HG03571 (cell line): ENCODE measurements around the gene PPP2R2C.

Experiments
- ATAC-seq: cut with Tn5 transposase; IDR thresholded peaks from one replicate; pipeline ENCODE4 v1.9.1; 2021; ENCODE audit not compliant: unreplicated experiment

The PPP2R2C gene

DNA sequence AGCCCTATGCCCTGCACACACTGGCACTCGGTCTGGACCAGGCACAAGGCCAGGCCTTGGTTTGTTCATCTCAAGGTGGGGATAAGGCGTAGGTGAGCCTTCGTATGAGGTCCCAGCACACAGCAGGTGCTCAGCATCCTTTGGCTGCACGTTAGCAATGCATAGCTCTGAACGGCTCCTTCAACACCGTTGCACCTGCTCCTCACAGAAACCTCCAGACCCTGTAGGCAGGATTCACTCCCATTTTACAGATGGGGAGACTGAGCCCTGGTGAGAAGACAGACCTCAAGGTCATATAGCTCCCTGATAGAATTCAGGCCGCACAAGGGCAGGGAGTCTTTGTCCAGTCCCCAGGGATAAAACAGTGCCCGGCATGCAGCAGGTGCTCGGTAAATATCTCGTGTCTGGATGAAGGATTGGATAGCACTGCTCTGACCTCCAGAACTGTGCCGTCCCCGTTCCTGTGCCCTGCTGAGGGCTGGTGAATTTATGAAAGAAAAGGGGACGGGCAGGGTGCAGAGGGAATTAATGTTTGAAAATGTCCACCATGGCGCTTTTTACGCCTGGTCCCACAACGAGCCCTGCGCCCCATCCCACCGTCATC is 2.4 kb downstream of the PPP2R2C start:
- no peak for ATAC-seq

DNA sequence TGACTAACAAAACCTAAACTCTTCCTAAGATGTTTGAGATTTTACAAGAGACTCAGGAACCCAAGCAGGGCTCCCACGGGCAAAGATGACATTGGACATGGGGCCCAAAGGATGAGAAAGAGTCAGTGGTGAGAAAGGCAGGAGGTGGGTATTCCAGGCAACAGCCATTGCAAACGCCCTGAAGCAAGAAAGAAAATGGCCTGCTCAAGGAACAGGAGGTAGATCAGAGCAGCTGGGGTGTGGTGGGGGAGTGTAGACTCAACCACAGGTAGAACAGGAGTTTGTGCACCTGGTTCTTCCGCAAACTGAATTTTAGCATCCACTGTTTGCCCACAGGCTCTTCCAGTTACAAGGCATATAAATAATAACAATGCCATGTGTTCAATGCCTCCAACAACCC is 3.3 kb downstream of the PPP2R2C start:
- ATAC-seq = no peak

DNA sequence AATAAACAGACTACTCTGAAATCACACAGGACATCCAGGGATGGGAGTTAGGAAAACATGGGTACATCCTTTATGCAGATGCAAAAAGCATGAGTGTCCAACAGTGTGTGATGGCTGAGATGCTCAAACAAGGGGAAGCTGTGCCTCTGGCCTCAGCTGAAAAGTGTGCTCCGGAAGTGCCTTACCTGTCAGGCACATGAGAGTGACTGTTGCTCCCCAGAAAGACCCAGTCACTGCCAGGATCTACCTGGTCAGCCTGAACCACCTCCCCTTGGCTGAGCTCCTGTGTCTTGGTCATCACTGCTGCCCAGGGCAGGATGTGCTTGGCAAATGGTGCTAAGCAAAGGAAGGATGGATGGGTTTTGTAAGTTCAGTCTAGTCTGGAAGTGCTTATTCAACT is 4.0 kb downstream of the PPP2R2C start:
- ATAC-seq = no peak

DNA sequence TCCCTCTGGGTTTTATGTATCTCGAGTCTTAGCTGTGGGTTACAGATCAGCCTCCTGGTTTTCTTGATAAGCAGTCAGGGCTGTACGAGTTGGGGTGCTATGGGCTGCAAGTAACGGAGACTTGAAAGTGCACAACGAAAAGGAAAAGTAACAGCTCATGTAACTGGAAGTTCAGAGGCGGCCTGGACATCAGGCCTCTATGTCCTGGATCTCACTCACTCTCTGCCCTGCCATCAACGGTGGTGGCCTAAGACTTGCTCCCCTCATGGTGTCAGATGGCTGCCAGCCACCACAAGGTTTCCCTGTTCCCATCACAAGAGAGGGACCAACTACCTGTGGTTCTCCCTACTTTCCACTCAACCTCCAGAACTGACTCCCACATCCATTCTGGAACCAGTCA is 4.8 kb downstream of the PPP2R2C start:
- no peak for ATAC-seq

DNA sequence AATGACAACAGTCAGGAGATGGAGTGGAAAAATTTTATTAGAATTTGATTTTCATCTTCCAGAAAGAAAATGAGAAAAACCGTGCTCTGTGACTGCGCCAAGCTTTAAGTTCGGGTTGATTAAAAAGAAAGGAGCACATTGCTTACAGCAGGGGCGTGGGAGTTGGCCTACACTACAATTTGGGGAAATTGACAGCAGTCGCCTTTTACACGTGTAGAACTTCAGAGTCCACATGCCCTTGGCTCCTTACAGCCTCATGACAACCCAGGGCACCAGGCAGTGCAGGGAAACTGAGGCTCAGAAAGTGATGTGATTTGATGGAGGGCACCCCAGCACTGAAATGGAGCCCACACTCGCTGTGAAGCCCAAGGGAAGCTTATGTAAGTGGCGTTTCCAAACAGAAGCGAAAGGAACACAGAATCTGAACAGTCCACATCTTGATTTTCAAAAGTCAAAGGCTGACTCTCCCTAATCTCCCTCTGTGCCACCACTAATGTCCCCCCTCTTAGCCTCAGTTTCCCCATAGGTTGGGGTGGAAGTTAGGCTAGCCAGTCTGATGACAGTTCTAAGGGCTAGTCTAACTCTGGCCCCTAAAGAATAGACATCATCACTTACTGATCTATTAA is 5.5 kb downstream of the PPP2R2C start:
- no peak for ATAC-seq

DNA sequence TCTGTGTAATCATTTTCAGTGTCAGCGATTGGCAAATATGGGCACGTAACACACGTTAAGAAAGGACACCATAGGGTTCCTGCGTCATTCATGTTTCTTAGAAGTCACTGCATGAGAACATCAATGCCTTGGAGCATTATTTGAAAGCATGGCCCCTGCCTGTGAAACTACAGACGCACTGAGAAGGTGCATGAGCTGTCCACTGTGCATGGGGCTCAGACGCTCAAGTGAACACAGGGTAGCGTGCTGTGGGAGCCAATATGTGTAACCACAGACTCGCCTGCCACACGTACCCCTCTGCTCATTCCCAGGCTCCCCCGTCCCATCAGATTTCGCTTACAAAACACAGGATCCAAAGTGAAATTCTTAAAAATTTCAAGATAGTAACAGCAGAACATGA is 6.5 kb downstream of the PPP2R2C start:
- no peak for ATAC-seq

DNA sequence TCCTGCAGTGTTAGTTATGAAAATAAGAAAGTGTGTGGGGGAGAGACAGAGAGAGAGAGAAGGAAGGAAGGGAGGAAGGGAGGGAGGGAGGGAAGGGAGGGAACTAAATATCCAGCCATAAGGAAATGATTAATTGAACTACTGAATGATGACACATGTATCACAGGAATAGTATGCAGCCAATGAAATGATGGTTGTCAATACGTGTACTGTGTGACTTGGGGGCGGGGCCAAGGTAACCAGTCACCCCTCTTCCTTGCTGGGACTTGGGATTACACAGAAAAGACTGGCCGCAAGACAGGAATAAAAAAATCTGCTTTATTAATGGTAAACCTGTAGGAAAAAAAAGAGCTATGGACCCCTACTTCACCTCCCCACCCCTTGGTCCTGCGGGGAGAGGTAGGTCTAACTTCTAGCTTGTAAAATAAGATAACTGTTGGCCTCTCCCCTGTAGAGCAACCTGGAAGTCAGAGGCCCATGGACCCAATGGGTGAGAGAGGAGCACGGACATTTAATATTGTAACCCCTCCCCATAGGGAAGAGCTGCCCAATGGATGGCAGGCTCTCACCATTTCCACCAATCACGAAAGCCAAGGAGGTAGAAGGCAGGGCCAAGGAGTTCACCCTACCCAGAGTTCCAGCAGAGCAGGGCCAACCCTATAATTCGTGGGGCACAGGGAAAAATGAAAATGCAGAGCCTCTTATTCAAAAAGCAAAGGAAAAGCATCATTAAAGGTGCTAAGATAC is 7.4 kb downstream of the PPP2R2C start:
- ATAC-seq = no peak

DNA sequence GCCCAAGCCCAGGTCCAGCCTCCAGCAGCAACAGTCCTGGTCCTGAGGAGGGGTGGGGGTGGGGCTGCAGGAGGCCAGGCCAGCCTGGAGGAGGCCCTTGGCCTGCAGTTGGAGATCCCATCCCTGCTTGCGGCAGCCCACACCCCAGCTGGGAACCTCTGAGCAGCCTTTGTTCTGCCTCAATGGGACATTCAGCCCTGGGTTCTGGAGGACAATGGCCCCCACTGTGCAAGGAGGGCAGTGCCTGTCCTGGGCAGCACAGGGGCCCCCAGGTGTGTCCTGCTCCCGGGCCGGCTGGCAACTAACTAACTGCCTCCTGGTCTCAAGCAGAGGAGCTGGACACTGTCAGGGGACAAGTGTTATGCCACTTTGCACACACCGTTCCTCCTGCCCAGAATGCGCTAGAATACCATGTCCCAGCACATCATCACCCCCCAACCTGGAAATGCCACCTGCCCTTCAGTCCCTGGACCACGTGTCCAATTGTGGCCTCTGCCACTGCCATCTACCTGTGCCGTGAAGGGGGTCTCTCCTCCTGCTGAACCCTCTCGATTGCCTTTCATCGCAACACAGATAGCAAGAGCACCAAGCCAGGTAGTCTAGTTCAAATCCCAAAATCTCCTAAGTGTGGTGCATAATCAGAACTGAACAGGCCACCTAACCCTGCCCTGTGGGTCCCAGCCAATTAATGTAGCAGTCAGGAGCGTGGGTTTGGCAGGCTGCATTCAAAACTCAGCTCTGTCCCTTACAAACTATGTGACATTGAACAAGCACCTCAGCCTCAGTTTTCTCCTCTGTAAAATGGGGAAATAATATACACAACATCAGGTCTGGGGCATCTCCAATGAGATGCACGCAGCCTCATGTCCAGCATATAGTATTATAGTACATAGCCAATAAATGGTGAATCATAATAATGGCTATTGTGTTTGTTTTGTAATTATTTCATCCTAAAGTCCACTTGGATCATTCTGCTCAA is 8.8 kb downstream of the PPP2R2C start:
- ATAC-seq = no peak

DNA sequence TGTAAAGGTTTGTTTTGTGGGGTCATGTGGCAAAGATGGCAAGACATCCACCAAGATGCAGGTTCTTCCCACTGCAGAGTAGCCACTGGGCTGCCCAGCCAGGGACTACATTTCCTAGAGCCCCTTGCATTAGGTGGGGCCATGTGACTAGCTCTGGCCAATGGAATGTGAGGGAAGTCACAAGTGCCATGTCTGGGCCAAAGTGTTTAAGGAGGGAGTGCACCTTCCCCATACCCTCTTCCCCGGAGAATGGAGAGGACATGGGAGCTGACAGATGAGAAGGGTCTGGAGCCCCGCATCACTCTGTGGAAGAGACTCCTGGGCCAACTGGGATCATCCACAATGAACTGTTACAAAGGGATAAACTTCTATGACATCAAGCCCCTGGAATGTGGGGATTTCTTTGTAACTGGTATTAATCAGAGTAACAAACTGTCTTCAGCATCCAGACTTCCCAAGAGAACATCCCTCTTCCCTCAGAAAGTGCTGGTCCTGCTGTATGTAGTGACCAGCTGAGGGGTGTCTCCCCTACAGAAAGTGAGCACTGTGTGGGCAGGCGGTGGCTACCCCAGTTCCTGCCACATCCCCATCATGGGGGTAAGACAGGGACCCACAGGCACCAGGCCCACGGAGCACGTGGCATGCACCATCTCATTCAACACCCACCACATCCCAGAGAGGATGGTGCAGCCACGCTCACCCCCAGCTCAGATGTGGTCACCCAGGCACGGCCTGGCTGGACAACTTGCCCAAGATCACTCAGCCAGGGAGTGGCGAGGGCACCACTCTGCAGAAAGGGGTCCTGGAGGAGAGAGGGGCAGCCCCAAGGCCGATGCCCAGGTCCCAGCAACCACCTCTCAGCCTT is 10.9 kb downstream of the PPP2R2C start:
- ATAC-seq = no peak

DNA sequence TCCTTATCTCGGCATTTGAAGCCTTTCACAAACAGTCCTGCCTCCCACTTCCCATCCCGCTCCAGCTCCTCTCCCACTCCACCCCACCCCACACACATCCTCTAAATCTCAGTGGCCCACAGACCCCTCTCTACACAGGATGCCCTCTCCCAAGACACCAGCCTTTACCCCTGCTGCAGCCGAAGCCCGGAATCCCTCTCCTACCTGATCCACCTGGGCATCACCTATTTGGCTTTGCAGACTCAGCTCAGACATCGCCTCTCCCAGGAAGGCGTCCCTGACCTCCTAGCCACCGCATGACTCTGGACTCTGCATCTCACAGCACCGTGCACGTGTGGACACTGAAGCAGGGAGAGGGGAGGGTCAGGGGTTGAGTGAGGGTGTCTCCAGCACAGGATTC is 11.5 kb downstream of the PPP2R2C start:
- no peak for ATAC-seq

DNA sequence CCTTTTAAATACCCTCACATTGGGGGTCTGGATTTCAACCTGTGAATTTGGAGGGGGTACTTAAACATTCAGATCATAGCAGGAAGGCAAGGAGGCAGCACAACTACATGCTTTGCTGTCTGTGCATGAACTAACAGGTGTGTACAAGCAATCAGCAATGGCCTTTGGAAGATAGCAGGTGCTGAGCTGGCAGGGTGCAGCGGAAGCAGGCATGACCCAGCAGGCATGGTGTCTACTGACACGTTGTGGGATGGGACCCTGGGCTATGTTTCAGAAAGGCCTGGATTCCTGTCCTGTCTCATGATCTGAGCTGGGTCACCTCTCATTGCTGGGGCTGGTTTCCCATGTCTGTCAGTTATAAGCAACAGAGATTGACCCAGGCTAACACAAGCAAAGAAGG is 13.9 kb downstream of the PPP2R2C start:
- no peak for ATAC-seq

DNA sequence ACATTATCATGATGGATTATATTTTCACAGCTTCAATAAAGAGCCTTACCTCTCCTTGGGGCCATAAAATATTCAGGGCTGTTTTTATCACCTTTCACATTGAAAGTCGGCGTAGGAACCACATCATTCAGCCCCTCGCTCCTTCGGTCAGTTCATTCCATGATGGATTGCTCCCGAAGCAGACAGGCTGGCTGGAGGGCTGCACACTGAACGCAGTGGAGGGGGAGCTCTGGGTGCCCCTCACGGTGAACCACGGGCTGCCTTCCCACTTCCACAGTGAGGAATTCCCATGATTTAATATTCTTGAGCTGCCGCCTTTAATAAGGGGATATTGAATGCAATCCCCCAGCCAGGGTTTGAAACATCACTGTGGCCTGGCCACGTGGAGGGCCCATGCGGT is 16.0 kb downstream of the PPP2R2C start:
- no peak for ATAC-seq

DNA sequence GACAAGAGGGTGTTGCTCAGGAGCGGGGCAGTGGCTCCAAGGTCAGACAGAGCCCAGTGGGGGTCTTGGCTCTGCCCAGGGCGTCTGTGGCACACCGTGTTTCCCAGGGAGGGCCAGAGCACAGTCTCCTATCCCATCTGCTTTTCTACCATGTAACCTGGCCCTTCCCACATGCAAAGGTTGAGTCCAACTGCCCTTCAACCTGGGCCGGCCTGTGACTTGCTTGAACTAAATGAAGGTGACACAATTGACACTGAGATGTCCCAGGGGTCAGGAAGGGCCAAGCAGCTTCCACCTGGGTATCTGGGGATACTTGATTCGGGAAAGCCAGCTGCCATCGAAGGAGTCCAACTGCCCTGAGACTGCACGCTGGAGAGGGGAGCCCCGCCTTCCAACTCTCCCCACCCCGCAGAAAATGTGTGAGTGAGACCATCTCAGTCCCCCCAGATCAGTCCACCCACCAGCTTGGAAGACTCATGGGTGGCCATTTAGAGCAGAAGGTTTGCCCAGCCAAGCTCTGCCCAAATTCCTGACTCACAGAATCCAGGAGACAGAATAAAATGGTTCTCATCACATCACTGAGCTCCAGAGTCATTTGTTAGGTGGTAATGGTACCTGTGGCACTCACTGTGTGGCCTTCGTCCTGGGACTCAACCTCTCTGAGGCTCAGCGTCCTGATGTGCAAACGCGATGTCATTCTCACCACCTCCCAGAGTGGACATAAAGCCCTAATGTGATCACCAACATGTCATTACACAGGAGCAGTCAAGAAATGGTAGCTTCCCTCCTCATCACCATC is 18.1 kb downstream of the PPP2R2C start:
- ATAC-seq = no peak

DNA sequence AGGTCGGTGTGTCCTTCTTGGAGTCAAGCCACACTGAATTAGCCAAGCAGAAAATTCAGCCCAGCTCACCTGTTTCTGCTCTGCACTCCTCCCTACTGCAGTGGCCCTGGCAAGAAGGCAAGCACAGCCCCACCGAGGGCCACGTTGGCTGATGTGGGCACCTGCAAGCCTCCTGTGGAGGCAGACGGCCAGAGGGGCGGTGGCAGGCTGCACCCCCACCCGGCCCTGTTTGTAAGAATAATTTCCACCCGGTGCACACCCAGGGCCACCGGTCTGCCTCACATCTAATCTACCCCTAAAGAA is 18.8 kb downstream of the PPP2R2C start:
- ATAC-seq = no peak

DNA sequence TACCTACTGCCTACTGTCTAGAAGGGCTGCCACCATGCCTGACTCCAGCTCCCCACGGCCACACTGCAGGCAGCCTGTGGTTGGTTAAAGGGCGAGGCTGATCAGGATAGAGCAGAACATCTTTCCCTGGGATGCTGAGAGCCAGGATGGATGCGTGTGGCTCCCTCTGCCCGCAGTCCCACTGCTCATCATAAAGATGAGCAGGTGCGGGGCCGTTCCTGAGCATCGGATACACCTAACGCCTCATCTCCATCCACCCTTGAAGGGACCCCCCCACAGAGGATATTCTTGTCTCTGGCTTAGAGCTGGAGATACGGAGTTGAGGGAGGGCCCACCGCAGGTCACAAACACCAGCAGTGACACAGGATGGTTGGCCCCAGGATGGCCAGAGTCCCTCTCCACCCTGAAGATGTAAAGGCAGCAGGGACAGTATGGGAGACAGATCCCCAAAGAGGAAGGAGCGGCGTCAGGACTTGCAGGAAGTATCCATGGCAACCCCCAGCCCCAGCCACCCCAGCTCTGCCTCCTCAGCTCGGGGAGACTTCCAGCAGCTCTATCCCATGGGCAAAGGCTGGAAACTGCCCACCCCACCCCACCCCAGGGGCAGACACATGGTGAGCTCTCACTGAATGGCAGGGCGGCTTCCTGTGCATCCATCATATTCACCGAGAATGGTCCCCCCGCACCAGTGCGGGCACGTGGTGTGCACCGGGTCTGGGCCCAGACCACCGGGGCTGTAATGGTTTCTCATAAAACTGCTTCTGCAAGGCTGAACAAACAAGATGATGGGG is 19.3 kb downstream of the PPP2R2C start:
- ATAC-seq = no peak

DNA sequence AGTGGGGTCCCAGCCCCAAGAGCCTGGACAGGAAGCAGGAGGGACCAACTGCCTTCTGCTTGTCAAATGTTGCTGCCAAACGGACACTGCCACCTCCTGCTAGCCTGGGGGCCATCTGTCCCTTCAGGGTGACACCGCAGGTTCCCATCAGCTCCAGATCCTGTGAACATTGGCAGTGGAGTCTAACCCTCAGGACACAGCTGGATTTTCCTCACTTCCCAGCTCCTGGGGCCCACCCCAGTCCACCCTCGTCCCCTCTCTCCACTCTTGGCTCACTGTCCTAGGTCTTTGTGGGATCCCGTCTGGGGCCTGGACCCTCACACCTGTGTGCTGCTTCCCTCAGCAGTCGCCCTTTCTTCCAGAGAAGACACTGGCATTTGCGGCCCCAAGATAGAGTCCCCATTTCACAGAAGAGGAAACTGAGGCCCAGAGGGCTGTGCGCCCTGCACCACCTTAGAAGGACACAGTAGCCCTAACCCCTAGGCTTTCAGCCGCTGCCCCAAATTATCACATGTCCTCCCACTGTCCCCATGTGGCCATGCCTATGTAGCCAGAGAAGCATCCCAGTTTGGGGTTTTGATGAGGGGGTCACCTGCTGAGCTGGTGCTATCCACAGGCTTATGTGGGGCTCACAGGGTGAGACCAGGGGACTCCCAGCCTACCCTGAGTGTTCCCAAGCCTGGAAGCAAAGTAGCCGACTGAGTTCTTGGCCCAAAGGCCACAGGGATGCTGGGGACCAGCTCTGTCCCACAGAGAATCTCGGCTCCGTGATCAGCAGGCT is 20.1 kb downstream of the PPP2R2C start:
- ATAC-seq = no peak

DNA sequence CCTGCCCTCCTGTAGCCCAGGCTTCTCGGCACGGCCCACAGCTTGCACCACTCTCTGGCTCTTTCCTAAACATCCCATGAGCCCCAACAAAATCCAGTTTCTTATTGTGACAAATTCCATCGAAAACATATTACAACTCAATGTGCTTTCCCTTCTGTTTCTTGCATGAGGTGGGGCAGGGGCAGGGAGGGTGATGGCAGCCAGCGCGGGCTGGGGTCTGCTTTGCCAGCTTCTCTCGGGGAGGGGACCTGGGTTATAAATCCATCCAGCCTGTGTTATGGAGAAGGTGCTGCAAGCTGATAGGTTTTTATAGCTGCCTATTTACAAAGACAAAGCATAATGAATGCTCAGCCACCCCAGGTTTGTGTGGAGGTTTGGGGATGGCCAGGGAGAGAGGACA is 21.1 kb downstream of the PPP2R2C start:
- no peak for ATAC-seq

DNA sequence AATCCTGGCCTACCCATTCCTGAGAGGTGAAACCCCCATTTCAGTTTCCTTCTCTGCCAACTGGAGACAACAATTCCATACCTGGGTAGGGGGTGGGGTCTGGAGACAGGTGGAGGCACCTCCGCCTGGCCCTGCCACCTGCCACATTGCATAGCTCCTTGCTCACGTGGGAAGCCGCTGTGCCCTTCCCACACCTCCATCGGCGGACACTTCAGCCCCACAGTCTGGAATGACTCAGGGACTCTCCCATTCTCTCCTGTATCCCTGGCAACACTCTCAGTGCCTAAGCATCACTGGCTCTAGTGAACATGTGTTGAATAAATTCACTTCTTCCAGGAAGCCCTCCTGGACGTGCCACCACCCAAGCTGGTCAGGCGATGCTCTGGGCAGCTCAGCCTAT is 21.7 kb downstream of the PPP2R2C start:
- ATAC-seq = no peak
